ENCODE results near the gene ACIN1. TPM values are rescaled to one million over a fixed set of nuclear protein-coding genes. Genes with fewer than 3 reads are reported as not detected.

ACIN1 gene
- total RNA-seq, 3 donors from 2014 or later (not counting 1 experiment from before 2014, with no cell fraction given) = 321 to 395 (median 347) TPM

GRCh38 chr14:23009483-23009938, 85.4 kb downstream of the ACIN1 start:
- no peak for TF ChIP-seq CTCF (IDR thresholded peaks at IDR 0.05)
- peak overlapping the region; percentile 97 to 98 for H3K27ac Mint-ChIP-seq
- peaks cover 30 to 38% of the 10 kb centered on the region in 2 donors for H3K4me1 Mint-ChIP-seq
- Histone ChIP-seq H3K4me3 (ENCODE audit: low read length) (peak overlapping the region; percentile 66), H3K9me3 (ENCODE audit: control insufficient read depth, insufficient read depth, low read length) (no peaks in the 10 kb centered on the region), H3K27ac (ENCODE audit: low read length) (peak overlapping the region; percentile 66), H3K27me3 (ENCODE audit: control insufficient read depth, insufficient read depth, low read length) (no peaks in the 10 kb centered on the region), H3K4me1 (ENCODE audit: control insufficient read depth, insufficient read depth, low read length) (peaks cover 23% of the 10 kb centered on the region), H3K36me3 (ENCODE audit: control insufficient read depth, insufficient read depth, low read length) (no peaks in the 10 kb centered on the region)
- peak overlapping the region; percentile 95 for H3K4me3 Mint-ChIP-seq
- H3K36me3 Mint-ChIP-seq = no peaks in the 10 kb centered on the region
- intact Hi-C loops (cut with micrococcal nuclease) = loop anchor here (5.0 kb wide), 1 partner anchor 48 kb away; the partner anchor contains the start of gene CDH24
- H3K9me3 Mint-ChIP-seq = no peaks in the 10 kb centered on the region
- H3K27me3 Mint-ChIP-seq (ENCODE audit: low read depth in 2 of 2) = no peaks in the 10 kb centered on the region
- 8% methylated on average over 3 of the region's 8 CpGs for WGBS (ENCODE audit: insufficient coverage)
- DNase-seq (no peak), ATAC-seq (no peak)

GRCh38 chr14:23008831-23009230, 86.1 kb downstream of the ACIN1 start:
- H3K27me3 Mint-ChIP-seq (ENCODE audit: low read depth in 2 of 2) = no peaks in the 10 kb centered on the region
- no peak for ATAC-seq
- Histone ChIP-seq H3K27me3 (ENCODE audit: control insufficient read depth, insufficient read depth, low read length) (no peaks in the 10 kb centered on the region), H3K4me3 (ENCODE audit: low read length) (no peak overlapping the region), H3K36me3 (ENCODE audit: control insufficient read depth, insufficient read depth, low read length) (no peaks in the 10 kb centered on the region), H3K27ac (ENCODE audit: low read length) (no peak overlapping the region), H3K4me1 (ENCODE audit: control insufficient read depth, insufficient read depth, low read length) (peaks cover 23% of the 10 kb centered on the region), H3K9me3 (ENCODE audit: control insufficient read depth, insufficient read depth, low read length) (no peaks in the 10 kb centered on the region)
- peak overlapping the region; percentile 97 to 98 for H3K27ac Mint-ChIP-seq
- peaks cover 30 to 38% of the 10 kb centered on the region in 2 donors for H3K4me1 Mint-ChIP-seq
- peak overlapping the region; percentile 95 for H3K4me3 Mint-ChIP-seq
- intact Hi-C loops (cut with micrococcal nuclease) = loop anchor here (5.0 kb wide), 1 partner anchor 48 kb away; the partner anchor contains the start of gene CDH24
- no peaks in the 10 kb centered on the region for H3K36me3 Mint-ChIP-seq
- no peak for TF ChIP-seq CTCF (IDR thresholded peaks at IDR 0.05)
- no peaks in the 10 kb centered on the region for H3K9me3 Mint-ChIP-seq
- 17% methylated on average over 3 of the region's 3 CpGs for WGBS (ENCODE audit: insufficient coverage)
- DNase-seq = no peak

Other genes starting within 250 kb of the ACIN1 start
- gene LRP10, start 223.4 kb downstream of the ACIN1 start, total RNA-seq = 100 to 1,000 TPM in 2 of 3 donors, 10 to 100 TPM in 1; 97.8 to 118 (median 102) TPM
- gene REM2, start 211.9 kb downstream of the ACIN1 start, total RNA-seq = 1 to 10 TPM; 4.0 to 8.1 (median 7.9) TPM
- 100 to 1,000 TPM in 2 of 3 donors, 10 to 100 TPM in 1; 86.4 to 120 (median 108) TPM for gene RBM23, start 176.0 kb downstream of the ACIN1 start, total RNA-seq
- 10 to 100 TPM; 16.3 to 22.4 (median 18.5) TPM for gene PRMT5, start 165.8 kb downstream of the ACIN1 start, total RNA-seq
- 10 to 100 TPM; 17.0 to 21.2 (median 20.2) TPM for gene HAUS4, start 138.0 kb downstream of the ACIN1 start, total RNA-seq
- gene AJUBA, start 112.6 kb downstream of the ACIN1 start, total RNA-seq = under 1 TPM; 0.45 to 0.61 (median 0.56) TPM
- 10 to 100 TPM; 12.1 to 15.1 (median 13.6) TPM for gene C14orf93, start 85.0 kb downstream of the ACIN1 start, total RNA-seq
- 10 to 100 TPM; 15.7 to 19.1 (median 16.4) TPM for gene PSMB5, start 60.2 kb downstream of the ACIN1 start, total RNA-seq
- not detected for gene PSMB11, start 52.9 kb downstream of the ACIN1 start, total RNA-seq
- gene CDH24, start 37.6 kb downstream of the ACIN1 start, total RNA-seq = 1 to 10 TPM; 1.9 to 4.9 (median 2.8) TPM
- 10 to 100 TPM; 10.6 to 19.0 (median 14.7) TPM for gene C14orf119, start 369 bp upstream of the ACIN1 start, total RNA-seq
- gene CIROP, start 9.9 kb upstream of the ACIN1 start, total RNA-seq = not detected
- gene CEBPE, start 24.1 kb upstream of the ACIN1 start, total RNA-seq = not detected
- gene SLC7A8, start 88.5 kb upstream of the ACIN1 start, total RNA-seq = 1 to 10 TPM in 2 of 3 donors, under 1 TPM in 1; 0.42 to 1.2 (median 1.0) TPM
- gene RNF212B, start 142.8 kb upstream of the ACIN1 start, total RNA-seq = not detected
- gene HOMEZ, start 191.0 kb upstream of the ACIN1 start, total RNA-seq = 10 to 100 TPM in 1 of 3 donors, 1 to 10 TPM in 2; 5.1 to 10.1 (median 7.0) TPM
- gene PPP1R3E, start 207.7 kb upstream of the ACIN1 start, total RNA-seq = 10 to 100 TPM; 13.2 to 27.8 (median 25.1) TPM
- 10 to 100 TPM; 13.8 to 25.3 (median 14.4) TPM for gene BCL2L2, start 211.7 kb upstream of the ACIN1 start, total RNA-seq
- 100 to 1,000 TPM; 226 to 261 (median 238) TPM for gene PABPN1, start 226.3 kb upstream of the ACIN1 start, total RNA-seq